Measurements from ENCODE around the gene GTPBP10. TPM values are rescaled to one million over a fixed set of nuclear protein-coding genes. Genes with fewer than 3 reads are reported as not detected.
"Not testable (repeated sequence)": the region's sequence is repeated elsewhere in the genome, so short reads cannot be mapped to it uniquely, and the experiment has no call there.

Gene GTPBP10
- total RNA-seq, 2 donors from 2014 or later: 47.6 to 71.1 TPM

GRCh38 chr7:90334193-90334843, 12.2 kb upstream of the GTPBP10 start:
- Mint-ChIP-seq H3K9me3 (no peaks in the 10 kb centered on the region), H3K4me1 (ENCODE audit: low read depth) (no peaks in the 10 kb centered on the region), H3K36me3 (ENCODE audit: insufficient read depth in 2 of 2) (no peaks in the 10 kb centered on the region), H3K27ac (no peak overlapping the region), H3K4me3 (no peak overlapping the region), H3K27me3 (ENCODE audit: low read depth) (peaks cover 22% of the 10 kb centered on the region)
- no peak for ATAC-seq (replicated peaks in 1 of 2)
- no peak for DNase-seq

GRCh38 chr7:90334926-90335325, 11.6 kb upstream of the GTPBP10 start:
- peaks cover 22% of the 10 kb centered on the region for H3K27me3 Mint-ChIP-seq (ENCODE audit: low read depth)
- not testable (repeated sequence) for H3K36me3 Mint-ChIP-seq (ENCODE audit: insufficient read depth in 2 of 2); H3K9me3 Mint-ChIP-seq; ATAC-seq (replicated peaks in 1 of 2); DNase-seq; H3K27ac Mint-ChIP-seq; H3K4me1 Mint-ChIP-seq (ENCODE audit: low read depth); H3K4me3 Mint-ChIP-seq

- H3K9me3 Mint-ChIP-seq: no peaks in the 10 kb centered on the region
- no peaks in the 10 kb centered on the region for H3K36me3 Mint-ChIP-seq (ENCODE audit: insufficient read depth in 2 of 2)
- no peak overlapping the region for H3K27ac Mint-ChIP-seq
- ATAC-seq (replicated peaks in 1 of 2) (no peak), DNase-seq (no peak)
- no peak overlapping the region for H3K4me3 Mint-ChIP-seq
- H3K27me3 Mint-ChIP-seq (ENCODE audit: low read depth): peaks cover 6% of the 10 kb centered on the region
- no peaks in the 10 kb centered on the region for H3K4me1 Mint-ChIP-seq (ENCODE audit: low read depth)
Observed at GRCh38 chr7:90337106-90337505, 9.4 kb upstream of the GTPBP10 start.

GRCh38 chr7:90345016-90345415, 1.5 kb upstream of the GTPBP10 start:
- no peaks in the 10 kb centered on the region for H3K27me3 Mint-ChIP-seq (ENCODE audit: low read depth)
- peaks cover 9 to 11% of the 10 kb centered on the region in 2 donors for H3K36me3 Mint-ChIP-seq (ENCODE audit: insufficient read depth in 2 of 2)
- peak overlapping the region; percentile 87 to 97 for H3K4me3 Mint-ChIP-seq
- H3K4me1 Mint-ChIP-seq (ENCODE audit: low read depth): peaks cover 19% of the 10 kb centered on the region
- ATAC-seq (replicated peaks in 1 of 2) (no peak), DNase-seq (no peak)
- H3K9me3 Mint-ChIP-seq: no peaks in the 10 kb centered on the region
- H3K27ac Mint-ChIP-seq: peak overlapping the region; percentile 98

- Mint-ChIP-seq H3K36me3 (ENCODE audit: insufficient read depth in 2 of 2) (peaks cover 10 to 15% of the 10 kb centered on the region in 2 donors), H3K27ac (peak overlapping the region; percentile 98), H3K4me1 (ENCODE audit: low read depth) (peaks cover 22% of the 10 kb centered on the region), H3K27me3 (ENCODE audit: low read depth) (no peaks in the 10 kb centered on the region), H3K9me3 (no peaks in the 10 kb centered on the region), H3K4me3 (peak overlapping the region; percentile 87 to 97)
- ATAC-seq (replicated peaks in 1 of 2) (peak; percentile 20), DNase-seq (peak in 1 of 2 donors; percentile 11)
Observed at GRCh38 chr7:90345595-90346335, 751 bp upstream of the GTPBP10 start.

GRCh38 chr7:90347759-90348158, 1.2 kb downstream of the GTPBP10 start:
- peak overlapping the region; percentile 87 to 97 for H3K4me3 Mint-ChIP-seq
- no peak for ATAC-seq (replicated peaks in 1 of 2)
- DNase-seq: no peak
- peaks cover 10 to 22% of the 10 kb centered on the region in 2 donors for H3K36me3 Mint-ChIP-seq (ENCODE audit: insufficient read depth in 2 of 2)
- no peaks in the 10 kb centered on the region for H3K27me3 Mint-ChIP-seq (ENCODE audit: low read depth)
- H3K4me1 Mint-ChIP-seq (ENCODE audit: low read depth): peaks cover 36% of the 10 kb centered on the region
- no peaks in the 10 kb centered on the region for H3K9me3 Mint-ChIP-seq
- H3K27ac Mint-ChIP-seq: peak overlapping the region; percentile 98

GRCh38 chr7:90349305-90349704, 2.8 kb downstream of the GTPBP10 start:
- Mint-ChIP-seq H3K4me1 (ENCODE audit: low read depth) (peaks cover 36% of the 10 kb centered on the region), H3K9me3 (no peaks in the 10 kb centered on the region), H3K36me3 (ENCODE audit: insufficient read depth in 2 of 2) (peaks cover 10 to 29% of the 10 kb centered on the region in 2 donors), H3K27me3 (ENCODE audit: low read depth) (no peaks in the 10 kb centered on the region), H3K27ac (peak overlapping the region; percentile 17), H3K4me3 (no peak overlapping the region)
- ATAC-seq (replicated peaks in 1 of 2) (no peak), DNase-seq (no peak)

GRCh38 chr7:90350032-90350431, 3.5 kb downstream of the GTPBP10 start:
- Mint-ChIP-seq H3K4me1 (ENCODE audit: low read depth) (peaks cover 33% of the 10 kb centered on the region), H3K36me3 (ENCODE audit: insufficient read depth in 2 of 2) (peaks cover 10 to 32% of the 10 kb centered on the region in 2 donors)
- not testable (repeated sequence) for H3K9me3 Mint-ChIP-seq; ATAC-seq (replicated peaks in 1 of 2); H3K27me3 Mint-ChIP-seq (ENCODE audit: low read depth); DNase-seq; H3K4me3 Mint-ChIP-seq; H3K27ac Mint-ChIP-seq

- DNase-seq: no peak
- H3K4me3 Mint-ChIP-seq: no peak overlapping the region
- peaks cover 0 to 4% of the 10 kb centered on the region in 2 donors for H3K9me3 Mint-ChIP-seq
- peaks cover 15 to 47% of the 10 kb centered on the region in 2 donors for H3K36me3 Mint-ChIP-seq (ENCODE audit: insufficient read depth in 2 of 2)
- H3K27me3 Mint-ChIP-seq (ENCODE audit: low read depth): no peaks in the 10 kb centered on the region
- H3K4me1 Mint-ChIP-seq (ENCODE audit: low read depth): peaks cover 26% of the 10 kb centered on the region
- ATAC-seq (replicated peaks in 1 of 2): no peak
- no peak overlapping the region for H3K27ac Mint-ChIP-seq
Observed at GRCh38 chr7:90351987-90352386, 5.5 kb downstream of the GTPBP10 start.

GRCh38 chr7:90383422-90383821, 36.9 kb downstream of the GTPBP10 start:
- Mint-ChIP-seq H3K9me3 (no peaks in the 10 kb centered on the region), H3K27me3 (ENCODE audit: low read depth) (no peaks in the 10 kb centered on the region), H3K4me1 (ENCODE audit: low read depth) (no peaks in the 10 kb centered on the region), H3K36me3 (ENCODE audit: insufficient read depth in 2 of 2) (peaks cover 13 to 47% of the 10 kb centered on the region in 2 donors), H3K4me3 (no peak overlapping the region), H3K27ac (no peak overlapping the region)
- no peak for DNase-seq
- ATAC-seq (replicated peaks in 1 of 2): no peak

- no peak for DNase-seq
- no peaks in the 10 kb centered on the region for H3K4me1 Mint-ChIP-seq (ENCODE audit: low read depth)
- H3K9me3 Mint-ChIP-seq: no peaks in the 10 kb centered on the region
- ATAC-seq (replicated peaks in 1 of 2): no peak
- H3K4me3 Mint-ChIP-seq: no peak overlapping the region
- peaks cover 13 to 45% of the 10 kb centered on the region in 2 donors for H3K36me3 Mint-ChIP-seq (ENCODE audit: insufficient read depth in 2 of 2)
- no peaks in the 10 kb centered on the region for H3K27me3 Mint-ChIP-seq (ENCODE audit: low read depth)
- no peak overlapping the region for H3K27ac Mint-ChIP-seq
Observed at GRCh38 chr7:90383861-90384260, 37.3 kb downstream of the GTPBP10 start.

GRCh38 chr7:90384433-90384832, 37.9 kb downstream of the GTPBP10 start:
- no peak for ATAC-seq (replicated peaks in 1 of 2)
- DNase-seq: no peak
- H3K27me3 Mint-ChIP-seq (ENCODE audit: low read depth): no peaks in the 10 kb centered on the region
- peaks cover 8 to 40% of the 10 kb centered on the region in 2 donors for H3K36me3 Mint-ChIP-seq (ENCODE audit: insufficient read depth in 2 of 2)
- no peaks in the 10 kb centered on the region for H3K4me1 Mint-ChIP-seq (ENCODE audit: low read depth)
- H3K27ac Mint-ChIP-seq: peak overlapping the region; percentile 68
- H3K4me3 Mint-ChIP-seq: no peak overlapping the region
- H3K9me3 Mint-ChIP-seq: no peaks in the 10 kb centered on the region

- no peak for ATAC-seq (replicated peaks in 1 of 2)
- H3K4me1 Mint-ChIP-seq (ENCODE audit: low read depth): no peaks in the 10 kb centered on the region
- H3K27me3 Mint-ChIP-seq (ENCODE audit: low read depth): no peaks in the 10 kb centered on the region
- no peak overlapping the region for H3K27ac Mint-ChIP-seq
- H3K9me3 Mint-ChIP-seq: peaks cover 0 to 3% of the 10 kb centered on the region in 2 donors
- DNase-seq: no peak
- H3K4me3 Mint-ChIP-seq: no peak overlapping the region
- peaks cover 5 to 26% of the 10 kb centered on the region in 2 donors for H3K36me3 Mint-ChIP-seq (ENCODE audit: insufficient read depth in 2 of 2)
Observed at GRCh38 chr7:90387470-90388240, 41.1 kb downstream of the GTPBP10 start.

All from activated T-cell treated with anti-CD3 and anti-CD28 coated beads, Interleukin-2, amount 50 U/mL, for 72 hours (primary cell).